ENCODE data around the gene CCDC91. TPM values are rescaled to one million over a fixed set of nuclear protein-coding genes. Genes with fewer than 3 reads are reported as not detected.

CCDC91 gene
- total RNA-seq, 1 donor from 2014 or later = 76.6 TPM

DNA sequence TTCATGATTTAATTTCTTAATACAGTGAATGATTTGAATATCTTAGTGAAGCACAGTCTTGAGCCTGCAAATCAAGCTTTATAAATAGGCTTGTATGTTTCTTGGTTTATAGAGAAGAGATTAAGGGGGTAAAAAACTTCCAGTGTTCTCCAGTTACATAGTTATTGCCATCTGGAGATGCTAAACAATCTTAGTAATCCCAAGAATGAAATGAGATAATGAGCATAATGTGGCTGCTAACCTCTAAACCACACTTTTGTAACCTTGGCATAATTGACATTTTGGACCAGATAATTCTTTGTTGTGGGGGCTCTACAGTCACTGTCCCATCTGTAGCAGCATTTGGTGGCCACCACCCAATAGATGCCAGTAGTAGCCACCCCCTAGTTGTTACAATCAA lies 316.8 kb downstream of the CCDC91 start:
- no peak for DNase-seq (ENCODE audit: extremely low spot score in 2 of 2)
- no peaks in the 10 kb centered on the region for H3K27me3 ChIP-seq
- no peaks in the 10 kb centered on the region for H3K36me3 ChIP-seq
- intact Hi-C loops (cut with DNase I) = no loop called here
- TF ChIP-seq POLR2A (IDR thresholded peaks at IDR 0.05) = no peak
- no peak for TF ChIP-seq POLR2AphosphoS5 (IDR thresholded peaks at IDR 0.05; ENCODE audit: insufficient read depth in 1 of 2, low read depth in 1 of 2)
- TF ChIP-seq CTCF (IDR thresholded peaks at IDR 0.05) = no peak
- H3K4me1 ChIP-seq = no peaks in the 10 kb centered on the region
- H3K4me3 ChIP-seq = no peak overlapping the region
- no peak overlapping the region for H3K27ac ChIP-seq
- no peaks in the 10 kb centered on the region for H3K9me3 ChIP-seq

DNA sequence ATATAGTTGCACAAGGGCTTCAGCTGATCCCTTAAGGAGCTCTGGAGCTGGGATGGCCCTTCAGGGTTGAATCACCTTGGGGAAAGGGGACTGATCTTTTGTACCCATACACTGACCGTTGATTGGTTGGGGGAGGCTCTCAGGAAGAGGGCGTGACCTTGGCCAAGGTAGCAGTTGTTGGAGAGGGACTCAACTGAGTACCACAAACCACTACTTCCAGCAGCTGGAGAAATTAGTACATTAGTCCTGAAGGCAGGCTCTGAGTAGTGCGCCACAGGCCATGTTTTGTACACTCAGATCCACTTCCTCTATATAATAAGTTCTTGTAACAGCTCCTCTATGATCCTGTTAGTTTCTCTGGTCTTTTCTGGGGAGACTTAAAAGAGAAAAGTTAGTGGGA lies 317.6 kb downstream of the CCDC91 start:
- Histone ChIP-seq H3K27me3 (no peaks in the 10 kb centered on the region), H3K4me1 (no peaks in the 10 kb centered on the region), H3K4me3 (no peak overlapping the region), H3K27ac (no peak overlapping the region), H3K36me3 (no peaks in the 10 kb centered on the region), H3K9me3 (no peaks in the 10 kb centered on the region)
- intact Hi-C loops (cut with DNase I) = no loop called here
- DNase-seq (ENCODE audit: extremely low spot score in 2 of 2) = no peak
- TF ChIP-seq CTCF (IDR thresholded peaks at IDR 0.05) (no peak), POLR2AphosphoS5 (IDR thresholded peaks at IDR 0.05; ENCODE audit: insufficient read depth in 1 of 2, low read depth in 1 of 2) (no peak), POLR2A (IDR thresholded peaks at IDR 0.05) (no peak)

GRCh38 chr12:28512406-28512805 lies 322.1 kb downstream of the CCDC91 start:
- H3K27ac ChIP-seq = no peak overlapping the region
- H3K27me3 ChIP-seq = no peaks in the 10 kb centered on the region
- DNase-seq (ENCODE audit: extremely low spot score in 2 of 2) = no peak
- no peaks in the 10 kb centered on the region for H3K9me3 ChIP-seq
- H3K4me3 ChIP-seq = no peak overlapping the region
- no peaks in the 10 kb centered on the region for H3K4me1 ChIP-seq
- intact Hi-C loops (cut with DNase I) = no loop called here
- H3K36me3 ChIP-seq = no peaks in the 10 kb centered on the region
- TF ChIP-seq CTCF (IDR thresholded peaks at IDR 0.05) (no peak), POLR2AphosphoS5 (IDR thresholded peaks at IDR 0.05; ENCODE audit: insufficient read depth in 1 of 2, low read depth in 1 of 2) (no peak), POLR2A (IDR thresholded peaks at IDR 0.05) (no peak)

DNA sequence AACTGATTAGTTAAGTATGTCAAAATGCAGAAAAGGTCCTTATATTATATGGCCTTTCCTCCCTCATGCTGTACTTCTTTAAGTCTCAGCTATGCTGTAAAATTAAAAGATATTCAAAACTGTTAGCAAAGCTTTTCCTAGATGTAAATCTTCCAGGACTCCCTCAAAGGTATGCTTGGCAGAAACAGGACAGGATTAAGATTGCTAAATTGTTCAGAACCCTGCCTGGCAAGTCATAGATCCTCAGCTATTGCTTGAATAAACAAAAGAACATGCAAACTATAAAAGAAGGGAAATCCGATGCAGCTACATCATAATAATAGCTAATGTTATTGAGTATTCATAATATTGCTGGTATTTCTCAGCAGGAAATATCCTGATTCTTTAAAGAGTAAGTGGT lies 322.6 kb downstream of the CCDC91 start:
- H3K4me1 ChIP-seq = no peaks in the 10 kb centered on the region
- TF ChIP-seq CTCF (IDR thresholded peaks at IDR 0.05) = no peak
- no peak for TF ChIP-seq POLR2A (IDR thresholded peaks at IDR 0.05)
- TF ChIP-seq POLR2AphosphoS5 (IDR thresholded peaks at IDR 0.05; ENCODE audit: insufficient read depth in 1 of 2, low read depth in 1 of 2) = no peak
- no peak for DNase-seq (ENCODE audit: extremely low spot score in 2 of 2)
- H3K27ac ChIP-seq = no peak overlapping the region
- no peaks in the 10 kb centered on the region for H3K36me3 ChIP-seq
- H3K9me3 ChIP-seq = no peaks in the 10 kb centered on the region
- no peak overlapping the region for H3K4me3 ChIP-seq
- intact Hi-C loops (cut with DNase I) = no loop called here
- no peaks in the 10 kb centered on the region for H3K27me3 ChIP-seq

DNA sequence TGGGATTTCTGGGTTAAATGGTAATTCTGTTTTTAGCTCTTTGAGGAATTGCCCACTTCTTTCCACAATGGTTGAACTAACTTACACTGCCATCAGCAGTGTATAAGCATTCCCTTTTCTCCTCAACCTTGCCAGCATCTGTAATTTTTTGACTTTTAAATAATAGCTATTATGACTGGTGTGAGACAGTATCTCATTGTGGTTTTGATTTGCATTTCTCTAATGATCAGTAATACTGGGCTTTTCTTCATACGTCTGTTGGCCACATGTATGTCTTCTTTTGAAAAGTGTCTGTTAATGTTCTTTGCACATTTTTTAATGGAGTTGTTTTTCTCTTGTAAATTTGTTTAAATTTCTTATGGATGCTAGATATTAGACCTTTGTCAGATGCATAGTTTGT lies 323.7 kb downstream of the CCDC91 start:
- intact Hi-C loops (cut with DNase I) = no loop called here
- H3K4me1 ChIP-seq = no peaks in the 10 kb centered on the region
- no peaks in the 10 kb centered on the region for H3K36me3 ChIP-seq
- H3K27ac ChIP-seq = no peak overlapping the region
- TF ChIP-seq CTCF (IDR thresholded peaks at IDR 0.05) = no peak
- DNase-seq (ENCODE audit: extremely low spot score in 2 of 2) = no peak
- no peaks in the 10 kb centered on the region for H3K27me3 ChIP-seq
- H3K9me3 ChIP-seq = no peaks in the 10 kb centered on the region
- H3K4me3 ChIP-seq = no peak overlapping the region

Measured in vagina (tissue), 2 donors.